Activated T-cell treated with anti-CD3 and anti-CD28 coated beads, Interleukin-2, amount 50 U/mL, for 4 hours (primary cell): ENCODE measurements around the gene TMPRSS4. TPM values are rescaled to one million over a fixed set of nuclear protein-coding genes. Genes with fewer than 3 reads are reported as not detected.

Experiments
- ATAC-seq, 2 donors: fragments of 200-7000 bp; cut with Tn5 transposase; one replicate each; pipeline ENCODE4 v1.10.0; 2021
- DNase-seq: peaks from one replicate; pipeline ENCODE4 v3.0.0-alpha.2; 2020
- H3K27me3 Mint-ChIP-seq: one replicate; pipeline ENCODE4 v1.8.0; 2021; ENCODE audit warnings: low read depth, mixed read lengths
- H3K36me3 Mint-ChIP-seq: one replicate; pipeline ENCODE4 v1.8.0; 2022; ENCODE audit warnings: mixed read lengths; ENCODE audit not compliant: insufficient read depth
- H3K4me1 Mint-ChIP-seq: one replicate; pipeline ENCODE4 v1.8.0; 2021; ENCODE audit warnings: low read depth, mixed read lengths
- H3K4me3 Mint-ChIP-seq: one replicate; pipeline ENCODE4 v1.8.0; 2021; ENCODE audit warnings: mild to moderate bottlenecking, moderate library complexity, mixed read lengths
- H3K9me3 Mint-ChIP-seq: one replicate; pipeline ENCODE4 v1.8.0; 2021; ENCODE audit warnings: mixed read lengths
- total RNA-seq, 3 donors: library from RNA; stranded (reverse); gene quantifications; one replicate each; pipeline ENCODE4 v1.2.1, GENCODE V29; 2021

The TMPRSS4 gene
- total RNA-seq, 3 donors from 2014 or later: 0.08 TPM; not detected in 2

DNA sequence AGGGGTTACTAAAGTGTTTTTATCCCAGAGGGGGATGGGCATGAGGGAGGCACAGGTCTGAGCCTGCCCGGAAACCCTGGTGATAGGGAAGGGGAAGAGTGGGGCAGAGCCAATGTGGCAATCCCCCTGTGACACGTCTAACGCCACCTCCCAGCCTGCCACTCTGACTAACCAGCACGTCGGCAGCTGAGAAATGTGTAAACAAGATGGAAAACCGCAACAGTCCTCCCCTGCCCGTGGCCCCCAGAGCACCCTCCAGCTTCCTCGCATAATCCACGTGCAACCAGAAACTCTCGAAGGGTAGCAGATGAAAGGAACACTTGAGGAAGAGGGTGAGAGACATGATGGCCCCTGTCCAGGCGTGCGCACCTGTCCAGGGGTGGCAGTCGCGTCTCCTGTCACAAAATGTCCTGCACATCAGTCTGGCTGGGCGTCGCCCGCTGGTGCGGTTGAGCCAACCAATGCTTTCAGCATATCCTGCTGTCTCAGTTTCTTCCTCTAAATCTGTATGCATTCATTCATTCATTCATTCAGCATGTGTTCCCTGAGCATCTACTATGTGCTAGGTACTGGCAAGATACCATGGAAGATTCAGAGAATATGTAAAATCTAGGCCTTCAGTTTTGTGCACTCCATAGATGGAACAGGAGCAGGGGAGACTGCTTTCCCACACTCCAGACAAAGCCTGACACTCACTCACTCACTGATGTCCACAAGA, 4.5 kb downstream of the TMPRSS4 start:
- Mint-ChIP-seq H3K36me3 (no peaks in the 10 kb centered on the region), H3K27me3 (peaks cover 8% of the 10 kb centered on the region), H3K4me3 (no peak overlapping the region), H3K4me1 (no peaks in the 10 kb centered on the region), H3K9me3 (peaks cover 1% of the 10 kb centered on the region)
- DNase-seq (no peak), ATAC-seq (no peak)

DNA sequence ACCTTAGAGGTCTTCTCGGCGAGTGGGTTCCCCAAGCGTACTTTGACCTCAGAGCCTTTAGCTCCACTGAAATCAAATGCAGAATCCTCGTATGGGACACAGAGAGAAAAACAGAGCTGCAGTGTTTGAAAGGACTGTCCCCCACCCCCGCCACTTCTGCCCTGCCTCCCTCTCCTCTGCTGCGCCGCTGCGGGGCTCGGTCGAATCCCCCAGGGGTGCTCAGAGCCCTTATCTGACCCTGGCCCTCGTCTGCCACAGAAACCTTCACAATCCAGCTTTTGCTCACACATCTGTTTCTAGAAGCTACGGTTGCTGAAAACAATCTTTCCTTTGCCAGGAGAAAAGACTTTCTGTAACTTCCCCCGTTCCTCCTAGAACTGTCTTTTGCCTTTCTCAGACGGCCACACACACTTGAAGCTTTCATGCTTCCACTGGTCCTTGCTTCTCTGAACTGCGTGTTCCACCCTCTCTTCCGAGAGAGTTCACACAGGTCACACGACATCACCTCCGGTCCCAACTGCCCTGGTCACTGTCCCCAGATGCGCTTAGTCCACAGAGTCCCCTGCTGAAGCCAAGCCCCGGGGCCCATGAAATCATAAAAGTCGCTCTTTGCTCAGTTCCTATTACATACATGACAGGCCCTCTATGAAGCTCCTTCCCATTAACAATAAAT, 6.1 kb downstream of the TMPRSS4 start:
- Mint-ChIP-seq H3K36me3 (peaks cover 4% of the 10 kb centered on the region), H3K4me1 (no peaks in the 10 kb centered on the region), H3K27me3 (peaks cover 7% of the 10 kb centered on the region), H3K4me3 (no peak overlapping the region), H3K9me3 (peaks cover 16% of the 10 kb centered on the region)
- no peak for DNase-seq
- ATAC-seq: no peak

DNA sequence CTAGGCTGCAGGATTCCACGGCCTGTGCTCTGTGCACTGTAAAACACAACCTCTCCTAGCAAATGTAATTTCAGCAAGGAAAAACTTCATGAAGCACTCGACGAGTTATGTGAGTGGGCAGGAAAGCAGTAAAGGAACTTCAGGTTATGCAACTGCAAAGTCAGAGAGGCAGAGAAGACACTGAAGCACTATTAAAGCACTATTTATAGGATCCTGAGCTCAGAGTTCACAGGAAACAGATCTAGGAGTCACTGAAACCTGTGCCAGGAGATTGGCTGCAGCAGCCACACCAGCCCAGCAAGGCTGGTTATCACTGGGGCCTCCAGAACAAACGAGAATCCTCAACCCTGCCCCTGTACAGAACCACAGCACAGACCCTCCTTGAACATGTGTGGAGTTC, 7.4 kb downstream of the TMPRSS4 start:
- H3K9me3 Mint-ChIP-seq: peaks cover 25% of the 10 kb centered on the region
- peaks cover 6% of the 10 kb centered on the region for H3K36me3 Mint-ChIP-seq
- ATAC-seq (no peak), DNase-seq (no peak)
- no peaks in the 10 kb centered on the region for H3K4me1 Mint-ChIP-seq
- H3K27me3 Mint-ChIP-seq: peaks cover 3% of the 10 kb centered on the region
- no peak overlapping the region for H3K4me3 Mint-ChIP-seq

DNA sequence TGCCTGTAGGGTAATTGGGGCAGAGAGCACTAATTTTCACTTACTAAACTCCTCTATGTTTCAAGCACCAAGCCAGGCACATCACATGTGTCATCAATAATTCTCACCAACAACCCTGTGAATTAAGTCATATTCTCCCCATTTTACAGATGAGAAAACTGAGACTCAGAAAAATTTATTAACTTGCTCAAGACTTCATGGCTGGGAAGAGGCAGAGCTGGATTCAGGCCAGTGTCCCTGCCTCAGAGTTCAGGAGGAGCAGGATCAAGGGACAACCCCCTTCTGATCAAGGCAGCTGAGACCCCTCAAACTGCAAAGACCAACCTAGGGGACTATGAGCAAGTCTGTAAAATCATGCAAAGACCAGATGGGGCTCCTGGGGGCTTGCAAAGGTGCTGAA, 7.8 kb downstream of the TMPRSS4 start:
- H3K36me3 Mint-ChIP-seq: peaks cover 6% of the 10 kb centered on the region
- H3K4me1 Mint-ChIP-seq: no peaks in the 10 kb centered on the region
- H3K4me3 Mint-ChIP-seq: no peak overlapping the region
- no peak for ATAC-seq
- DNase-seq: no peak
- peaks cover 3% of the 10 kb centered on the region for H3K27me3 Mint-ChIP-seq
- peaks cover 25% of the 10 kb centered on the region for H3K9me3 Mint-ChIP-seq

DNA sequence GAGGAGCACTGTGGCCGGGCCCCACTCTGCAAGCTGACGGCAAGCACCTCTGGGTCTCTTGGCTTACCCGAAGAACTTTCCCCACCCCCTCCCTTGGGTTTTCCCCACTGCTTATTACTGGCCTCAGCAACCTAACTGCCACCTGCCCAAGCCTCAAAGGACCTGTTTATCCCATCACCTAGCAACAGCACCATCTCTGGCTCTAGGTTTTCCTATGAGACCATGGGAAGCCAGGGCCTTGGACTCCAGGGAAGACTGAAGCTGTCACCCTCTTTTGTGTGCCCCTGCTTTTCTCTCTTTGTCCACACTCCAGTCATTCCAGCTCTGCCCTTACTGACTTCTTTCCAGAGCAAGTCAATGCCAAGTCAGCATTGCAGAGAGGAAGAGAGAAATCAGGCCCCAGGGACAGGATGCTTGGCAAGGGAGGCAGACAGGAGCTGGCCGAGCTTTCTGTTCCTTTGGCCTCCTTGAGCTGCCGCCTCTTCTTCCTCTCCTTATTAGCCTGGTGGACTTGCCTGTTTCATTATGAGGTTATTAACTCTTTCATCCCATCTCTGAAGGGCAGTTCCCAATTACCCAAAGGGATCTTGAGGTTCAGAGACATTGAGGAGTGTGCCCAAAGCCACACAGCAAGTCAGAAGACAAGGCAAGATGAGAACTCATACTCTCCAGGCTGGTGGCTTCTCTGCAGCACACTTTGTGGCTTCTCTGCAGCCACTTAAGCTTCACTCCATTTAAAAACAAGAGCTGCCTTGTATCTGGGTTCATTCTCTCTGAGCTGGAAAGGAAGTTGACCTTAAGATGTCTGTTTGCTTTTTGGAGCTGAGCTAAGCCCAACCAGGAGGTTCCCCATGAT, 10.3 kb downstream of the TMPRSS4 start, which contains the start of gene SMIM35:
SMIM35 (minus strand) TSS at position 51 of the 856 bp plus-strand sequence. CDS start 206 bp downstream, outside the sequence.
- peaks cover 3% of the 10 kb centered on the region for H3K27me3 Mint-ChIP-seq
- H3K4me3 Mint-ChIP-seq: no peak within 1 kb of the TSS
- peaks cover 25% of the 10 kb centered on the region for H3K9me3 Mint-ChIP-seq
- DNase-seq (no peak), ATAC-seq (no peak)
- peaks cover 6% of the 10 kb centered on the region for H3K36me3 Mint-ChIP-seq
- H3K4me1 Mint-ChIP-seq: no peaks in the 10 kb centered on the region

DNA sequence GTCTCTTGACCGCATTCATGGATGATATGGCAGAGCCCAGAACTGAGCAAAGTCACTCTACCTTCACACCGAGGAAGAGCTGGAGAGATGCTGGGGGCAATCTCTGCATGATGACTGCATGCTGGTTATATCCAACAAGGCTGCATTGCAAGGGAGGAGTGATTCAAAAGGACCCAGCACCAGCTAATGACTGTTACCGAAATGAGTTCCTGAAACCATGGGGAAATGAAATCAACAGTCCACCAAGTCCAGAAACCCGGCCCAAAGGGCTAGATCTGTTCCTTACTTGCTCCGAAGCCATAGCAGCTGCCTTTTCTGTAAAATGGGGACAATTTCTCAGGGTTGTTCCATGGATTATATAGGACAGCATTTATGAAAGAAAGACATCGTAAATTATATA, 11.1 kb downstream of the TMPRSS4 start:
- Mint-ChIP-seq H3K9me3 (peaks cover 25% of the 10 kb centered on the region), H3K4me1 (no peaks in the 10 kb centered on the region)
- ATAC-seq: no peak

DNA sequence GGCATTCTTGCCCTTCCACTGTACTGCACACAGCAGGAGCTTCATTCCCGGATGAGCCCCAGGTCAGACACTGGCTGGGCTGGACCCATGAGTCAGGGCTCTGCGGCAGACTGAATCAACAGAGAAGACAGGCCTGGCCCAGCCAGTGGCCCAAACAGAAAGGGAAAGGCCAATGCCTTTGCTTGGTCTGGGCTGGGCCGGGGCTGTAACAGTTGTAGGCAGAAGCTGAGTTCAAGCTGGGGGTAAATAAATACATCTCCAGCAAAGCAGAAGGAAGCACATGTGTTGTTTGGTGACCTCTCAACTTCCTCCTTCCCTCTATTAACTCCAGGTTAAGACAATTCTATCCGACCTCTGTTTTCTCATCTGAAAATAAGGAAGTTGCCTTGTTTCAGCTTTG, 11.7 kb downstream of the TMPRSS4 start:
- Mint-ChIP-seq H3K27me3 (peaks cover 3% of the 10 kb centered on the region), H3K9me3 (peaks cover 25% of the 10 kb centered on the region), H3K4me3 (no peak overlapping the region), H3K4me1 (no peaks in the 10 kb centered on the region), H3K36me3 (peaks cover 6% of the 10 kb centered on the region)
- DNase-seq: no peak
- ATAC-seq: no peak

More for the DNA sequence above, 11.1 kb downstream of the TMPRSS4 start:
- Mint-ChIP-seq H3K4me3 (no peak overlapping the region), H3K36me3 (peaks cover 6% of the 10 kb centered on the region), H3K27me3 (peaks cover 3% of the 10 kb centered on the region)
- no peak for DNase-seq

DNA sequence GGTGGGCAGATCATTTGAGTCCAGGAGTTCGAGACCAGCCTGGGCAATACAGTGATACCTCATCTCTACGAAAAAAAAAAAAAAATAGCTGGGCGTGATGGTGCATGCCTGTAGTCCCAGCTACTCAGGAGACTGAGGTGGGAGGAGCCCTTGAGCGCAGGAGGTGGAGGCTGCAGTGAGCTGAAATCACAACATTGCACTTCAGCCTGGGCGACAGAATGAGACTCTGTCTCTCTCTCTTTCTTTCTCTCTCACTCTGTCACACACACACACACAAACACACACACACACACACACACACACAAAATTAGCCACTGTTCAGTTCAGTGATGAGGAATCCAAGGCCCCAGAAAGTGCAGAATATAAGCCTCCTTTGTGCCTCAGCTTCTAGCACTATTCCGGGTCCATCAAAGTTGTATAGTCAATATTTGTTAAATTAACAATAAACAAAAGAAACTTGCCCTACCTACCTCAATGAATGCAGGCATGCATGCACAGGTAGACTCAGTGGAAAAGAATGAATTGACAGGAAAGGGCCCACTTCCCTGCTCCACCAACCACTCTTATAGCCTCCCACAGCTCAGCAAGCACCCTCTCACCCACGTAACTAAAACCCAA, 13.8 kb downstream of the TMPRSS4 start:
- ATAC-seq (no peak), DNase-seq (no peak)
- peaks cover 25% of the 10 kb centered on the region for H3K9me3 Mint-ChIP-seq
- H3K4me1 Mint-ChIP-seq: no peaks in the 10 kb centered on the region
- peaks cover 3% of the 10 kb centered on the region for H3K27me3 Mint-ChIP-seq
- no peak overlapping the region for H3K4me3 Mint-ChIP-seq
- H3K36me3 Mint-ChIP-seq: peaks cover 6% of the 10 kb centered on the region

DNA sequence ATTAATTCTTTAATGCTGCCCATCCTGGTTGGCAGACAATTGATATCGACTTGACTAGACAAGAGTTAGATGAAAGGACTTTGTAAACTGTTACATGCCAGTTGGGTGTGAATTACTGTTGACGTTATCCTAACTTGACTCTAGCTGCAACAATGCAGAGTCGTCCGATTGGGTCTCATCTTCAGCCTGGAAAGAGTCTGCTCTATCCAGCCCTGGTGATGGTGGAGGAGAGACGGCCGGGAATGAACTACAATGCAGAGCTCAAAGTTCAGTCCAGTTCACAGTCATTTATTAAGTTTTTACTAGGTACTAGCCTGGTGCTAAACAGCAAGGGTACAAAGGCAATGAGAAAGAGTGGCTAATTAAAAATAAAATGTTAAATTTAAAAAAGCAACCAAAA, 14.8 kb downstream of the TMPRSS4 start:
- Mint-ChIP-seq H3K4me1 (no peaks in the 10 kb centered on the region), H3K27me3 (peaks cover 6% of the 10 kb centered on the region), H3K9me3 (peaks cover 21% of the 10 kb centered on the region), H3K36me3 (peaks cover 6% of the 10 kb centered on the region), H3K4me3 (no peak overlapping the region)
- ATAC-seq (no peak), DNase-seq (no peak)

DNA sequence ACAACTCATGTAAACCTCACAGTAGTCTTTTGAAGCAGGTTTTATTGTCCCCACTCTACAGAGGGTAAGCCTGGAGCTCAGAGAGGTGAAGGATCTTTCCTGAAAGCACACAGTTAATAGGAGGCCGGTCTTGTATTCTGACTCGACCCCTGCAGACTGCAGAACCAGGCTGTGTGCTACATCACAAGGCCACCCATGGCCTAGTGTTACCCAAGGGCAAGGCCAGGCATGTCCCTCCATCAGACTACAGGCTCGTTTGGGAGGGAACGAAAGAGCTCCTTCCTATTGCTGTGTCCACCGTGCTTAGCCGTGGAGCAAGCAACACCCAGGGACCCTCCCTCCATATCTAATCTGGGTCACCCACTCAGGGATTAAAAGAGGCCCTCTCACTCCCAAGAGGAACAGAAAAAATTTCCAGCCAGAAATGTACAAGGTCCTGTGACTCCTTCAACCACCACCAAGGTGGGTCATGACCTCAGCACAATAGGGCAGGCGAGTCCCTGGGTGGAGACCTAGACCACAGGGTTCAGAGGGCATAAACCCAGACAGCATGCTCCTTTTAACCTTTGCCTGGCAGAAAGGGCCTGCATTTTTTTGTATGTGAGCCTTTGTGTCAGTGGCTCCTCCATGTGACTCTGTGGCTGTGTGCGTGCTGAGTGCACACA, 16.2 kb downstream of the TMPRSS4 start:
- H3K9me3 Mint-ChIP-seq: peaks cover 9% of the 10 kb centered on the region
- DNase-seq (no peak), ATAC-seq (no peak)
- peaks cover 9% of the 10 kb centered on the region for H3K27me3 Mint-ChIP-seq
- H3K36me3 Mint-ChIP-seq: peaks cover 1% of the 10 kb centered on the region
- H3K4me1 Mint-ChIP-seq: no peaks in the 10 kb centered on the region
- no peak overlapping the region for H3K4me3 Mint-ChIP-seq

DNA sequence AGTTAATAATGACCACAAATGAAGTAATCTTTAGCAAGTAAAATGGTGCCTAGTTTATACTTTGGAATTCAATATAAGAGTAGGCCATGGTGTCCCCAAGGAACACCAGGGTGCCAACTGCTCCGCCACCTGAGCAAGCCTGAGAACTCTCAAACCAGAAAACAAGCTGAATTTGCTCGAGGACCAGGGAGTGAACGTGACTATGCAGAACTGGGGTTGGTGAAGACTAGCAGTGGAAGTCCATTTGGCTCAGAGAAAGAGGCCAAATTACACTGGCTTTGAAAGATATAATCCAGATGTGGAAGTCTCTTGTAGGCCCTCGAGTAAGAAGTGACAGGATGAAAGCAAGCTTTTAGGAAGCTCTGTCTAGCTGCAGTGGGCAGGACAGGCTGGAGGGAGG, 18.6 kb downstream of the TMPRSS4 start:
- DNase-seq (no peak), ATAC-seq (no peak)
- Mint-ChIP-seq H3K9me3 (no peaks in the 10 kb centered on the region), H3K4me3 (no peak overlapping the region), H3K36me3 (no peaks in the 10 kb centered on the region), H3K4me1 (no peaks in the 10 kb centered on the region), H3K27me3 (peaks cover 9% of the 10 kb centered on the region)

DNA sequence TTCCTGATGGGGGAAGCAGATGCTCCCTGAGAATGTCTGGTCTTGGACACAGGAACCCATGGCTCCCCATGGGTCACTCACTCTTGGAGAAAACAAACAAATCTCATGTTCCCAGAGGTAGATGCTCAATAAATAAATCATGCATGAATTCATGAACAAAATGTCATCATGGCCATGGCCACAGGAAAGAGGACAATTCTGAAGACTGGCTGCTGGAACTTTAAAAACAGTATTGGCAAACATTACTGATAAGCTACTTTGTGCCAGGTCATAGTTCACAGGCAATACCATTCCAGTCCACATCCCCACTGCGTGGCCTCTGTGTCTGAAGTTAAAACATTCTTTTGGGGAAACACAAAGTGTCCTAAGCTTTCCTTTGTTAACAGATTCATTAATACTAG, 19.1 kb downstream of the TMPRSS4 start:
- no peaks in the 10 kb centered on the region for H3K9me3 Mint-ChIP-seq
- no peak for ATAC-seq
- H3K27me3 Mint-ChIP-seq: peaks cover 9% of the 10 kb centered on the region
- no peaks in the 10 kb centered on the region for H3K36me3 Mint-ChIP-seq
- DNase-seq: no peak
- H3K4me1 Mint-ChIP-seq: no peaks in the 10 kb centered on the region
- H3K4me3 Mint-ChIP-seq: no peak overlapping the region

DNA sequence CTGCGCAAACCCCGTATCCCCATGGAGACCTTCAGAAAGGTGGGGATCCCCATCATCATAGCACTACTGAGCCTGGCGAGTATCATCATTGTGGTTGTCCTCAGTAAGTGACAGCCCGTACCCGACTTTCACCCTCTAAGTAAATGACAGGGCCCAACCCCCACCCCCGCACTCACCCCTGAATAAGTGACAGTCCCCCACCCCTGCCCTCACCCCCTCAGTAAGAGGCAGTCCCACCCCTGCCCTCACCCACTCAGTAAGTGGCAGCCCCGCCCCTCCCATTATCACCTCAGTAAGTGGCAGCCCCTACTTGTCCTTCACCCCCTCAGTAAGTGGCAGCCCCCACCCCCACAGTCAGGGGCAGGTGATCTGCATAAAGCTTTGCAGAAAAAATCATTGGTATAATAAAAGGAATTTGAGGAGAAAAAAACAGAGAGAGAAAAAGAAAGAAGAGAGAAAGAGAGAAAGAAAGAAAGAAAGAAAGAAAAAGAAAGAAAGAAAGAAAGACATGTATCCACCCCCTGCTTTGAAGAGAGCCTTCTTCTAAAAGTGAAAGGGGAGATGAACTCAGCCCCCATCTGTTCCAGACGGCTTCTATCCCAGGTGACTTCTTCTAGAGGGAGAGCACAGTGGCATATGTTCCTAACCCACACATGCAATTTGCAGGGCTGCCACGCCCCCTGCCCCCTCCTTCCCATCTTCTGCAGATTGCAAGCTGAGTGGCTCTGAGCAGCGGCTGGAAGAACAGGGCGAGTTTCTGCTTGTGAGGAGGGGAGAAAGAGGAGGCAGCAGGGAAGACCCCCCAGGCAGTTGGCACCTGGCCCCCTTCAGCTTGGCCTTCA, 22.3 kb downstream of the TMPRSS4 start:
- H3K4me1 Mint-ChIP-seq: no peaks in the 10 kb centered on the region
- no peaks in the 10 kb centered on the region for H3K9me3 Mint-ChIP-seq
- DNase-seq: no peak
- peaks cover 9% of the 10 kb centered on the region for H3K27me3 Mint-ChIP-seq
- ATAC-seq: no peak
- H3K36me3 Mint-ChIP-seq: no peaks in the 10 kb centered on the region
- no peak overlapping the region for H3K4me3 Mint-ChIP-seq
